ENCODE results near the gene PDSS2.

The PDSS2 gene

DNA sequence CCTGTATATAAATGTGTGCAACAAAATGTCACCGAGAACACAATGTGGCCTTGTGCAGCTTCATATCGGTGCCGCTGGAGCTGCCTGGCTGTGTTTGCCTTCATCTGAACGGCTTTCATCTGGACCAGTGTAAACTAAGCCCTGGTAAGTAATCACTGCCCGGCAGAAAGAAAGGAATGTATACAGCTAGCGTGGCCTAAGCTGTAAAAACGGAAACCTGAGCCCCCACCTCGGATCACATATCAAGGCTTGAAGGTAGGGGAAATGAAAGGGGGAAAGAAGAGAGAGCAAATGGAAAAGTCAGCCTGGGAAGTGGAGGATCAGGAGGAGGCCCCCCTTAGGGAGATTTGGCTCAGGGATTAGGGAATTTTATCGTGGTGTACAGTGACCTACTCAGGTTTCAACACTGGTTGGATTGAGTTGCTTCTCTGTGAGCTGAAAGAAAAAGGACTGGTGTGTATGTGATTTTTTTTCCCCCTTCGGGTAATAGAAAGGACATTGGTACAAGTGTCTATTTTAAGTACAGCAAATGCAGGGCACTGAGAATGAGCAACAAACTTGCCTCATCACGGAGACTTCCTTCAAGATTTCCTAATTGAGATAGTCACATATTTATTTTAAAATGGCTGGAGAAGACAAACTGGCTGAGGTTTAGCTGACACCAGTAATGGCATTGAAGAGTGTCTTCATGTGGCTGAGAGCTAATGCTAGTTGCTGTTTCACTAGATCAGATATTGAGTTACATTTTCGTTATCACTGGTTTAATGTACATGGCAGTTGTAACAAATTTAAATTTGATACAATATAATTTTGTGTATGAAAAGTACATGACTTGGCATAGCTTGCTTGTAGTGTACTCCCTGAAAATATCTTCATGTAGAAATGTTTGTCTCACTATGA lies 34.0 kb upstream of the PDSS2 start:
- DNase-seq (ENCODE audit: low spot score): no peak
- TF ChIP-seq, protein P1, sequence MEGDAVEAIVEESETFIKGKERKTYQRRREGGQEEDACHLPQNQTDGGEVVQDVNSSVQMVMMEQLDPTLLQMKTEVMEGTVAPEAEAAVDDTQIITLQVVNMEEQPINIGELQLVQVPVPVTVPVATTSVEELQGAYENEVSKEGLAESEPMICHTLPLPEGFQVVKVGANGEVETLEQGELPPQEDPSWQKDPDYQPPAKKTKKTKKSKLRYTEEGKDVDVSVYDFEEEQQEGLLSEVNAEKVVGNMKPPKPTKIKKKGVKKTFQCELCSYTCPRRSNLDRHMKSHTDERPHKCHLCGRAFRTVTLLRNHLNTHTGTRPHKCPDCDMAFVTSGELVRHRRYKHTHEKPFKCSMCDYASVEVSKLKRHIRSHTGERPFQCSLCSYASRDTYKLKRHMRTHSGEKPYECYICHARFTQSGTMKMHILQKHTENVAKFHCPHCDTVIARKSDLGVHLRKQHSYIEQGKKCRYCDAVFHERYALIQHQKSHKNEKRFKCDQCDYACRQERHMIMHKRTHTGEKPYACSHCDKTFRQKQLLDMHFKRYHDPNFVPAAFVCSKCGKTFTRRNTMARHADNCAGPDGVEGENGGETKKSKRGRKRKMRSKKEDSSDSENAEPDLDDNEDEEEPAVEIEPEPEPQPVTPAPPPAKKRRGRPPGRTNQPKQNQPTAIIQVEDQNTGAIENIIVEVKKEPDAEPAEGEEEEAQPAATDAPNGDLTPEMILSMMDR (IDR thresholded peaks at IDR 0.05; ENCODE audit: extremely low read depth, missing control alignments): no peak

DNA sequence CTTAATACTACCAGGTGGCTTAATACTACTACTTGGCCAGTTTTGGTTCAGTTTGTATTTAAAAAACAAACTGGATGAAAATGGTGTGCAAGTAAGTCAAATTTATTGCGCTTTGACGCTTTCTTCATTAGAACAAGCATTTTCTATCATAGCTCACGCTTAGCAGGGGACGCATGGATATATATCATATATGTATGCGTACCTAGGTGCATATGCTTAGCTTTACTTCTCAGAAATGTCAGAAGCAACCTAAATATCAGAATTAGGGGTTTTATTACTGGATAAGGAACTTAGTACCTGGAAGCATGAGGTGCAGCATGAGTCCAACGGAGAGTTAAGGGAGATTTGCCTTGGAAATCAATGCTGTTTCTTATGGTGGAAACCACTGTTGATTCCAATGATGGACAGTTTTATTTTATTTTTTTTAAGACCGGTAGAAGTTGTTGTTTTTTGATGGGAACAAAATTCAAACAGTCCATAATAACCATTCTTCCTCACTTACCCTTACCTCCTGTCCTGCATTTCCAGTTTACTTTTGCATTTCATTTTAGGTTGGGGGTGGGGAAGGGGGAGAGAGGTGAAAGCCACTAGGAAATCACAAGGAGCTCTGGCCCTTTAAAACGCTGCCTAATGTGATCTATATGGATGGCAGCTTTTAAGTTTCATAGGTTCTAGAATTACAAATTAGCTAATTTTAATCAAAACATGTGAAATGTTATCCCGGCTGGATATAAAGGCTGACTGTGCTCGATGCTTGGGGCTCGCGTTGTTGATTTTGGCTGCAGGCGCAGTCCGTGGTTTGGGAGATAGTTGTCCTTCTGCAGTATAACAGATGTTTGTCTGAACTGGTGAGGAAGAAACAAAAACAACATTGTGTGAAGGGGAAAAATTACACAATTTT lies 32.6 kb upstream of the PDSS2 start:
- TF ChIP-seq, protein P1 (IDR thresholded peaks at IDR 0.05; ENCODE audit: extremely low read depth, missing control alignments): no peak
- DNase-seq (ENCODE audit: low spot score): no peak

DNA sequence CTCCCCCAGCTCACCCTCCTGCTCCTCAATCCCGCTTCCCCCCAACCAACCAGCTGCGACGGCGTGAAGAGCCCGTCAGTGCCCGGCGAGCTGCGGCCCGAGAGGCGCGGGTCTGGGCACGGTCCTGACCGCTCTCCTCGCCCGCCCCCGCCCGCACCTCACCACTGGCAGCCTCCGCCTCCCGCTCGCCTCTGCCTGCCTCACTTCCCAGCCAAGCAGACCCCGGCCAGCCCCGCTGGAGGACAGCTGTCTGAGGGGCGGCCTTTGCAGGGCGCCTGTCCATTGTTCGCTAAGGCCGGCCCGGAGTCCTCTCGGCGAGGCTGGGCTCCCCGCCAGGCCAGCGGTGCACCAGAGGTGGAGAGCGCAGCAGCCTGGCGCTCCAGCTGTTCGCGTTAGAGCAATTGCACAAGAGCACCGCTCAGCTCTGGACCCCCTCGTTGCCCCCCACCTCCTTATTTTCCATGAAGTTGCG lies 31.8 kb upstream of the PDSS2 start:
- TF ChIP-seq, protein P1 (IDR thresholded peaks at IDR 0.05; ENCODE audit: extremely low read depth, missing control alignments): no peak
- peak; percentile 32 for DNase-seq (ENCODE audit: low spot score)

DNA sequence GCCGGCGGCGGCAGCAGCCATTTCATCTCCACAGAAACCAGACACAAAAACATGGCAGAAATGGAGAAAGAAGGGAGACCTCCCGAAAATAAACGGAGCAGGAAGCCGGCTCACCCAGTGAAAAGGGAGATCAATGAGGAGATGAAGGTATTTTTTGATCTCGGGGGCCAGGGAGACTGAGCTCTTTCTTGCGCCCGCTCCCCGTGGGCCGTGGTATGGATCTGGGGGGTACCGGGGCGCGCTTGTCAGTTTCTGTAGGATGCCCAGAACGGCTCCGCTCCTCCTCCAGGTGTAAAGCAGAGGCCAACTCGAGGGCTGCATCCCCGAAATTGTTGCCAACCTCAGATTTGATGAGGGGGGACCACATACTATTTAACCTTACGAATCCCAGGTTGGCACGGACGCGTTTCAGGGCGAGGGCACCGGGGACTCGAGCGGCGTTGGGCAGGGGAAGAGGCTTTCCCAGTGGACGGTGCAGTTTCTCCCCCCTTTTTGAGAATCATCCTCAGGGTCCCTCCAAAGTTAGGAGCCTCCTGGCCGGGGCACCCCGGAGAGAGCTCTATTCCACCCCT lies 31.3 kb upstream of the PDSS2 start:
- no peak for DNase-seq (ENCODE audit: low spot score)
- TF ChIP-seq, protein P1 (IDR thresholded peaks at IDR 0.05; ENCODE audit: extremely low read depth, missing control alignments): no peak

DNA sequence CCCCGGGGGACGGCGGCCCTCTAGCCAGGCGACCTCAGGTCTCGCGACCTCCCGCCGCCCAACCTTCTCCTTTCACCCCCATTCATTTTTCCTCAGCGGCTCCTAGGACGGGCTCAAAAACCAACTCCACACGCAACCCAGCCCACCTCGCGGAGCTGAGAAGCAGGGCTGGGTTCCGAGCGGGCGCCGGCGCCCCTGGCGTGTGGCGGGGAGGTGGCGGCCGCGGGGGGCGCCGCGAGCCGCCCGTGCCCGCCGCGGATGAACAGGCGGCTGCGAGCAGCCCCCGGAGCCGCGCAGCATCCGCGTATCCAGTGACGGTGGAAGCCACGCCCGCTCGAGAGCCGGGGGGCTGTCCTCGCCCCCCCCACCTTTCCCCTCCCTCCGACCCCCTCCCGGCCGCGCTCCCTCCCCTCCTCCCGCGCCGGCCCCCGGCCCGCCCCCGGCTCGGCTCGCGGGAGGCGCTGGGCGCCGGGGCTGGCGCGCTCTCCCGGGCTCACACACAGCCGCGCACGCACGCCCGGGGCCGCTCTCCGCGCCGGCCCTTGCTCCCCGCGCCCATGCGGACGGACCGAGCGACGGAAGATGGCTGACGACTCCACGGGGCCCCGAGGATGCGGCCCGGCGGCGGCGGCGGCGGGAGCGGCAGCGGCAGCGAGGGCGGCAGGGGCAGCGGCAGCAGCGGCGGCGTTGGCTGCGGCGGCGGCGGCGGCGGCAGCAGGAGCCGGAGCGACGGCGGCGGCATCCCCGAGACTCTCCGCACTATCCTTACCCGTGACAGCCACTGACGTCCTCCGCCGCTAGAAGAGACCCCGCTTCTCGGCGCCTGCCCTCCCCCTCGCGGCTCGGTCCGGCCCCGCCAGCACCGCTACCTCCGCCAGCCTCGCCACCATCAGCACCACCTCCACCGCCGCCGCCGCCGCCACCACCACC lies 30.5 kb upstream of the PDSS2 start, which contains the start of gene SOBP:
Gene SOBP, plus strand, starts transcription at position 482 of the 930 bp plus-strand sequence. CDS start 500 bp downstream, outside the sequence.
- TF ChIP-seq, protein P1 (IDR thresholded peaks at IDR 0.05; ENCODE audit: extremely low read depth, missing control alignments): no peak

DNA sequence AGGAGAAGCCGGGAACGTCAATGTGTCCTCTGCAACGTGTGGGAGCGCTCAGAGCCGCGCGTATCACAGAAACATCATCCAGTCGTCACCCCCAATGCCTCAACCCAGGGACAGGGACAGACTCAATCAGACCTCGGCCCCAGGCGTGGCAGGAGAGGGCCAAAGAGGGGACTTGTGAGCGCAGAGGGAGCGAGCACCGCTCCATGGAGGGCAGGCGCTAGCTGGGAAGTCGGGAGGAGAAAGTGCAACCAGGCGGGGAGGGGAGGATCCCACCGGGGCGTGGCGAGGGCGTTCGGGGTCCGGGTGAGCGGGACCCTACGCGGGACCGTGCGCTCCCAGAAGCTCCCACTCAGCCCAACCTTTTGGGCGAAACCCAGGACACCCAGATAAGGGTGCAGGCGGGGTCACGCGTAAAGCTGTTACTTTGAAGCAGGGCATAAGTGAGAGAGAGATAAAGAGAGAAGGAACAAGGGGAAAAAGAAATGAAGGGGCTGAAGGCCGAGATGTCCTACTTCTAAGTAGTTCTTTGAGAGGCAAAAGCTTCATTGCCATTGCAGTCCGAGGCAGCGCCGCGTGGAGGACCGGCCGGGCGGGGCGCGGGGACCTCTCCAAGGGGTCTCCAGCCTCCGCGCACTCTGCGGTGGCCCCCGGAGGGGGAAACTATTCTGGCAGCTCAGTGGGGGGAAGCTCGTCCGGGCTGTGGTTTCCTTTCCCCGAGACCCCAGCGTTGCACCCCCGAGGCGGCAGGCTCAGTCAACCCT lies 29.7 kb upstream of the PDSS2 start:
- TF ChIP-seq, protein P1 (IDR thresholded peaks at IDR 0.05; ENCODE audit: extremely low read depth, missing control alignments): no peak

More for the DNA sequence above, 30.5 kb upstream of the PDSS2 start, which contains the start of gene SOBP:
- peak; percentile 73 for DNase-seq (ENCODE audit: low spot score)

More for the DNA sequence above, 29.7 kb upstream of the PDSS2 start:
- peak; percentile 56 for DNase-seq (ENCODE audit: low spot score)
